ENCODE measurements around the gene PARG.
"Not testable (repeated sequence)": the region's sequence is repeated elsewhere in the genome, so short reads cannot be mapped to it uniquely, and the experiment has no call there.

The PARG gene

GRCh38 chr10:49900406-49900805 is 41.4 kb downstream of the PARG start:
- not testable (repeated sequence) for DNase-seq

- not testable (repeated sequence) for DNase-seq
Observed at GRCh38 chr10:49899999-49900398, 41.8 kb downstream of the PARG start.

- not testable (repeated sequence) for DNase-seq
Observed at GRCh38 chr10:49890025-49890424, 51.8 kb downstream of the PARG start.

- DNase-seq: not testable (repeated sequence)
Observed at GRCh38 chr10:49884739-49885331, 57.0 kb downstream of the PARG start.

GRCh38 chr10:49883852-49884251 is 58.0 kb downstream of the PARG start:
- not testable (repeated sequence) for DNase-seq

GRCh38 chr10:49882327-49882726 is 59.5 kb downstream of the PARG start:
- not testable (repeated sequence) for DNase-seq

GRCh38 chr10:49872740-49873139 is 69.1 kb downstream of the PARG start:
- DNase-seq: not testable (repeated sequence)

- DNase-seq: not testable (repeated sequence)
Observed at GRCh38 chr10:49871462-49871861, 70.4 kb downstream of the PARG start.

GRCh38 chr10:49859933-49860332 is 81.9 kb downstream of the PARG start:
- not testable (repeated sequence) for DNase-seq

GRCh38 chr10:49858697-49859382 is 83.0 kb downstream of the PARG start:
- DNase-seq: not testable (repeated sequence)

- DNase-seq: not testable (repeated sequence)
Observed at GRCh38 chr10:49849520-49849919, 92.3 kb downstream of the PARG start.

GRCh38 chr10:49844775-49845595 is 96.8 kb downstream of the PARG start:
- DNase-seq: no peak

GRCh38 chr10:49842333-49842628 is 99.5 kb downstream of the PARG start:
- DNase-seq: not testable (repeated sequence)

- DNase-seq: no peak
Observed at GRCh38 chr10:49841615-49842332, 100.1 kb downstream of the PARG start.

- no peak for DNase-seq
Observed at GRCh38 chr10:49837685-49838084, 104.1 kb downstream of the PARG start.

GRCh38 chr10:49837051-49837478 is 104.8 kb downstream of the PARG start:
- no peak for DNase-seq

- DNase-seq: no peak
Observed at GRCh38 chr10:49834976-49835375, 106.9 kb downstream of the PARG start.

- DNase-seq: no peak
Observed at GRCh38 chr10:49834201-49834600, 107.6 kb downstream of the PARG start.

GRCh38 chr10:49833168-49833567 is 108.7 kb downstream of the PARG start:
- no peak for DNase-seq

GRCh38 chr10:49831352-49832035 is 110.3 kb downstream of the PARG start:
- no peak for DNase-seq

- DNase-seq: no peak
Observed at GRCh38 chr10:49830846-49831245, 111.0 kb downstream of the PARG start.

- no peak for DNase-seq
Observed at GRCh38 chr10:49830016-49830415, 111.8 kb downstream of the PARG start.

GRCh38 chr10:49827297-49827696 is 114.5 kb downstream of the PARG start:
- DNase-seq: no peak
